ENCODE results near the gene TIMM29.

The TIMM29 gene

DNA sequence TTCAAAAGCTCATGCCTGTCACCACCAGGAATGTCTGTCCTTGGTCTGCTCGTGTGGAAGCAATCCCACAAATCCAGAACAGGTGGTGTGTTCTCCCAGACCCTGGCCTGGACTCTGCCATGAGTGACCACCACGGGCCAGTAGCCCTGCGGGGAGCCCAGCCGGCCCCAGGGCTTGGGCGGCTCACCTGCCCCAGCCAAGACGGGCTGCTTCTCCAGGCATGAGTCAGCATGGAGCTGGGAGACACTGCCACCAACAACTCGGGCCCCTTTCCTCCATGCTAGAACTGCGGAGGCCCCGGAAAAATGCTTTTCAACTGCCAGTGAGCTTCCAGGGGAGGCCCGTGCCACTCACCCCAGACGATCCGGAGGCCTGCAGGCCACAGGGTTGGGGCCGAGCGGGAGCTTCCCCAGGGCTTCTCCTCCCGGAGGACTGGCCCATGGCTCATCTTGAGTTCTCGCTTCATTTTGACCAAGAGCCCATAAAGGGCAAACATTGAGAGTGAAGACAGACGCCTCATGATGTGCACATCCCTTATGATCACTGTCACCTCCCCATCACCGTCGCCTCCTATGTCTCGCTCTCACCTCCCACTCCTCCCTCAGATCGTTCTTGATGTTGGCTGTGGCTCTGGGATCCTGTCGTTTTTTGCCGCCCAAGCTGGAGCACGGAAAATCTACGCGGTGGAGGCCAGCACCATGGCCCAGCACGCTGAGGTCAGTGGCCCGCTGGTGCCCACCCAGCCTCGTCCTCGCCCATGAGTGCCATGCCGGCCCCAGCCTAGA, 16.8 kb upstream of the TIMM29 start:
- no peak for DNase-seq (ENCODE audit: extremely low read depth in 1 of 2, low read depth in 1 of 2)

DNA sequence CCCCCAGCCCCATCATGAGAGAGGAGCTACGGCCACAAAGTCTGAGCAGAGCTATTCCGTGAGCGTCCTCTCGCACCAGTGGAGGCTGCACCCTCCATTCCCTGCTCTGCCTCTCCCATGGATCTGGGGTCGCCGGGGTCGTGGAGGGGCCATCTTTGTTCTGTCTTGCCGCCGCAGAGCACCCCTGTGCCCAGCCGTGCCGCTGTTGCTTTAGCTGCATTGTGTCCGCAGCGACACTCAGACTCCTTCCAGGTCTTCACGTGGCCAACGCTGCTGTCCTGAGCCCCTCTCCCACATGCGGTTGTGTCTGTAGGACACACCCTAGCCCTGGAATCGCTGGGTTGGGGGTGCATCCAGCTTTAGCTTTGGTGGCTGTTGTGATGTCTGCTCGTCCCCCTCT, 16.0 kb upstream of the TIMM29 start:
- DNase-seq (ENCODE audit: extremely low read depth in 1 of 2, low read depth in 1 of 2), result no peak

DNA sequence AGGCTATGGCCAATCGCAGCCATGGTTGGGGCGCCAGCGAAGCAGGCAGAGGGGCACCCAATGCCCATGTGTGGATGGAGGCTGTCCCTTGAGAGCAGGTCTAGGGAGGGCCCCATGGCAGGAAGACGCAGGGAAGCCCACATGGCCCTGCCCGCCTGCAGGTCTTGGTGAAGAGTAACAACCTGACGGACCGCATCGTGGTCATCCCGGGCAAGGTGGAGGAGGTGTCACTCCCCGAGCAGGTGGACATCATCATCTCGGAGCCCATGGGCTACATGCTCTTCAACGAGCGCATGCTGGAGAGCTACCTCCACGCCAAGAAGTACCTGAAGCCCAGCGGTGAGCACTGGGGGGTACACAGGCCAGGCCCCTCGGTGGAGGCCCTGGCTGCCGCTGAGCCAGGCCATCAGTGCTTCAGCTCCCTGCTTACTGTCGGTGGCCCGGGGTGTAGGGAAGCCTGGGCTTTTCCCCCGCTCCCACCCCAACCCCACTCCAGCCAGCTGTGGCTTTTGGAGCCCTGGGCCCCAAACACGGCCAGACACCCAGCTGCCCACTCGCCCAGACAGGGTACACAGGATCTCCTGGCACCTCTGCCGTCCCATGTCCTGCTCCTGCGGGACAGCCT, 14.8 kb upstream of the TIMM29 start:
- DNase-seq (ENCODE audit: extremely low read depth in 1 of 2, low read depth in 1 of 2), result no peak

DNA sequence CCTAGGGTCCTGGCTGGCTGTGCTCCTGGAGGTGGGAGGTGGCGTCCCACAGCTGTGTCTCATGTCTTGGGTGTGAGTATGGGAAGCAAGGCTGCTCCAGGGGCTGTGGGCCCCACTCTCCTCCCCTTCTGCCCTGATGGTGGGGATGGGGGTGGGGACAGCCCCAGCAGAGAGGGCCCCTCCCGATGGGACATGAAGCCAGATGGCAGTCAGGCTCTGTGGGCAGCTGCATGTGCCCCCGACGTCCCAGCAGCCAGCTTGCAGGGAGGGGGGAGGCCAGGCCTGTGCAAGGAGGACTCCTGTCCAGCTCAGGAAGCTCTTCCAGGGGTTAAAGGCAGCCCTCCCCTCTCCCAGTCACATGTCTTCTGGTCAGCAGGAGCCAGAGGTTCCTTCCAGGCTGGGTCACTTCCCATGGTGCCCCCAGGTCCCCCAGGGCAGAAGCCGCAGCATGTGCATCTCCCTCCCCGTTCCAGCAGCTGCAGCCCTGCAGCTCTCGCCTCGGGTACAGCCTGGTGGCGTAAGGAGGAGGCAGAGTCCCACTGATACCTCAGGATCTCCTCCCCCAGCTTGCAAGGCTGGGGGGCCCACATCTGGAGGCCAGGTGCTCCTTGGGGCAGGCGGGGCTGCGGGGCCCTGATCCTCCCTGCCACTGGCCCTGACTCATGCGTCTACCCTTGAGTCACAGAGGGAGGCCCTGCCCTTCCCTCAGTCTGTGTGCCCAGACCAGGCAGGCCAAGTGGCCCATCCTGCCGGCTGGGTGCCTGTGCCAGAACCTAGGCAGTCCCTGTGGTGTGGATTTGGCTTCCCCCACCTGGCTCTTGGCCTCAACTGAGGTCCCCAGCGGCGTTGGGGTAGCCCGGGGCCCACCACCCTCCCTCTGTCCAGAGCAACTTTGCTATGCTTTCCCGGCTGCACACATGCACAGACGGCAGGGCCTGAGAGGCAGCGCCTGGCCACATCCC, 13.2 kb upstream of the TIMM29 start:
- no peak for DNase-seq (ENCODE audit: extremely low read depth in 1 of 2, low read depth in 1 of 2)

DNA sequence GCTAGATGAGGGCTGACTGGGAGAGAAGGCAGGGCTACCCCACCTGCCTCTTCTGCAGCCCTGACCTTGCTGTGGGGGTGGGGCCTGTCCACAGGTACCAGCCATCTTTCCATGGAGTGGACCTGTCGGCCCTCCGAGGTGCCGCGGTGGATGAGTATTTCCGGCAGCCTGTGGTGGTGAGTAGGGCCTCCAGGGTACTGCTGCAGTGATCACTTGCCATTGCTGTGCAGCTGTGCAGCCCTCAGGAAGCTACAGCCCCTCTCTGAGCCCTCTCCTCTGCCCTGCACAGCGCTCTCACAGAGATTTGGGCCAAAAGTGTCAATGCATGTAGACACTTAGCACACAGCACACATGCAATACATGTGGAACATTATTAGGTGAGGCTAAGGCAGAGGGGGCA, 12.0 kb upstream of the TIMM29 start:
- DNase-seq (ENCODE audit: extremely low read depth in 1 of 2, low read depth in 1 of 2), result no peak

DNA sequence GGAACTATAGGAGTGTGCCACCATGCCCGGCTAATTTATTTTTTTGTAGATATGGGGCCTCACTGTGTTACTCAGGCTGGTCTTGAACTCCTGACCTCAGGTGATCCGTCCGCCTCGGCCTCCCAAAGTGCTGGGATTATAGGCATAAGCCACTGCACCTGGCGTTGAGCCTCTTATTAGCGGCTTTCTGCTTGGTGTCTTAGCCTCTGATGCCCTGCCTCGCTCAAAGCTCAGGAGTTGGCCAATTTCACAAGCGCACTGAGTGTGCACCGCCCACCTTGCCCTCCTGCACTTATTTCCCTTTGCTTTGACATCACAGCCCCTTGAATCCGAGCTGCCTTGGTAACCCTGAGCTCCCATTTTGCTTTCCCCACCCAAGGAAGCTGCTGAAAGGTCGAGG, 10.3 kb upstream of the TIMM29 start:
- DNase-seq (ENCODE audit: extremely low read depth in 1 of 2, low read depth in 1 of 2), result no peak

DNA sequence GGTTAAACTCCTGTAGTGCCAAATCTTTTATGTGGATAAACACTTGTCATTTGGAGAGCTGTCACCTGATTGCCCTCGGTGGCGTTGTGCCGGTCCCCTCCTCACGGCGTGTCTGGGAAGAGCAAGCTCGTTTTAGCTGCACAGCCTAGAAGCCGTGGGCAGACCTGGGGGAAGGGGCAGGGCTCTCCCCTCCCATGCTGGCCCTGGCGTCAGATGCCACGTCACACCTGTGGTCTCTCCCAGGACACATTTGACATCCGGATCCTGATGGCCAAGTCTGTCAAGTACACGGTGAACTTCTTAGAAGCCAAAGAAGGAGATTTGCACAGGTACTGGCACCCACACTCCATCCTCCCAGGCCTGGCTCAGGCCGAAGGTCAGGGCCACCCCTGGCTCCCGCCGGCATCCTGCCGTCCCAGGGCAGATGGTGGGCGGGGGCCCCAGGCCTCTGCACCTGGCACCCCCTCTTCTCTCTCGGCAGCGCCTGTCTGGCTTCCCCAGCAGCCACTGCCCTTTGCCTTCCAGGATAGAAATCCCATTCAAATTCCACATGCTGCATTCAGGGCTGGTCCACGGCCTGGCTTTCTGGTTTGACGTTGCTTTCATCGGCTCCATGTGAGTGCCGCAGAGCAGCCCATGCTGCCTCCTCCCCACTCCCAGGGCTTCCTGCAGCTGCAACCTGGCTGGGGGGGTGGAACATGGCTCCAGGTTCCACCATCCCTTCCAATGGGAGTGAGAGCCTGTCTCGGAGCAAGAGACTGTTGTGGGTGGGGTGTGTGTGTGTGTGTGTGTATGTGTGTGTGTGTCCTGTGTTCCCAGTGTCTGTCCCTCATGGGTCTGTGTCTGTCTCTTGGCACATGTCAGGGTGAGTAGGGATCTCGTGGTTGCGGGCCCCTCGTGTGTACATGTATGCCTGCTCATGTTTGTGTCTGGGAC, 9.0 kb upstream of the TIMM29 start:
- no peak for DNase-seq (ENCODE audit: extremely low read depth in 1 of 2, low read depth in 1 of 2)

DNA sequence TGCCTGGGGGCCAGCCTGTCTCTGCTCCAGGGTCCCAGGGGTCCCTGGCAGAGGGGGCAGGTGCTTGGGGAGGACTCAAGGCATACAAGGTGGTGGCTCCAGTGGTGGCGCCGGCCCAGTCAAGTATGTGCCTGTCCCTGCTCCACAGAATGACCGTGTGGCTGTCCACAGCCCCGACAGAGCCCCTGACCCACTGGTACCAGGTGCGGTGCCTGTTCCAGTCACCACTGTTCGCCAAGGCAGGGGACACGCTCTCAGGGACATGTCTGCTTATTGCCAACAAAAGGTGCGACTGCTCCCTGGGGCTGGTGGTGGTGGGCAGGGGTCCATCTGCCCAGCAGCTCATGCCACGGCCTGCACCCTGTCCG, 8.3 kb upstream of the TIMM29 start:
- no peak for DNase-seq (ENCODE audit: extremely low read depth in 1 of 2, low read depth in 1 of 2)

DNA sequence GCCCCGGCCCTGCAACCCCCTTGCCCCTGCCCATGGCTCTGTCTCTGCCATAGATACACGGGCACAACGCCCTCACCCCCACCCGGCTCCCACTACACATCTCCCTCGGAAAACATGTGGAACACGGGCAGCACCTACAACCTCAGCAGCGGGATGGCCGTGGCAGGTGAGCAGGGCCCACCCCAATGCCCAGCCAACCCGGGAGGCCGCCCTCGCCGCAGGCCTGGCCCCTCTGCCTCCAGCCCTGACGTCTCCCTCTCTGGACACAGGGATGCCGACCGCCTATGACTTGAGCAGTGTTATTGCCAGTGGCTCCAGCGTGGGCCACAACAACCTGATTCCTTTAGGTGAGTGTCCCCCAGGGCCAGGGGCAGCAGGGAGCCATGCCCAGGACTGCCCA, 7.8 kb upstream of the TIMM29 start:
- no peak for DNase-seq (ENCODE audit: extremely low read depth in 1 of 2, low read depth in 1 of 2)

DNA sequence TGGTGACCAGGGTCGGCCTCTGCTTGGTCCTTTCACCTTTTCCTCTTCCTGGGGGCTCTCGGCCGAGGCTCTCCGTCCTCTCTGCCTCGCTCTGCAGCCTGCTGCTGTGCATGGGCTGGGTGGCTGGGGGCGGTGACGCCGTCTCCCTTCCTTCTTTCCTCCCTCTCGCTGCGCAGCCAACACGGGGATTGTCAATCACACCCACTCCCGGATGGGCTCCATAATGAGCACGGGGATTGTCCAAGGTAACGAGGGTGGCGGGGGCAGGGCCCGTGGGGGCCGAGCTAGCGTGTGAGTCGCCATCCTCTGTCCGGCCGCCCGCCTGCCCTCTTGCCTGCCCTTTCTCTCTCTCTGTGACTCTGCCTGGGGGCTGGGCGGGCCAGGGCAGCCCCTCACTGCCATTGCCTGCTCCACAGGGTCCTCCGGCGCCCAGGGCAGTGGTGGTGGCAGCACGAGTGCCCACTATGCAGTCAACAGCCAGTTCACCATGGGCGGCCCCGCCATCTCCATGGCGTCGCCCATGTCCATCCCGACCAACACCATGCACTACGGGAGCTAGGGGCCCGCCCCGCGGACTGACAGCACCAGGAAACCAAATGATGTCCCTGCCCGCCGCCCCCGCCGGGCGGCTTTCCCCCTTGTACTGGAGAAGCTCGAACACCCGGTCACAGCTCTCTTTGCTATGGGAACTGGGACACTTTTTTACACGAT, 7.3 kb upstream of the TIMM29 start:
- no peak for DNase-seq (ENCODE audit: extremely low read depth in 1 of 2, low read depth in 1 of 2)

DNA sequence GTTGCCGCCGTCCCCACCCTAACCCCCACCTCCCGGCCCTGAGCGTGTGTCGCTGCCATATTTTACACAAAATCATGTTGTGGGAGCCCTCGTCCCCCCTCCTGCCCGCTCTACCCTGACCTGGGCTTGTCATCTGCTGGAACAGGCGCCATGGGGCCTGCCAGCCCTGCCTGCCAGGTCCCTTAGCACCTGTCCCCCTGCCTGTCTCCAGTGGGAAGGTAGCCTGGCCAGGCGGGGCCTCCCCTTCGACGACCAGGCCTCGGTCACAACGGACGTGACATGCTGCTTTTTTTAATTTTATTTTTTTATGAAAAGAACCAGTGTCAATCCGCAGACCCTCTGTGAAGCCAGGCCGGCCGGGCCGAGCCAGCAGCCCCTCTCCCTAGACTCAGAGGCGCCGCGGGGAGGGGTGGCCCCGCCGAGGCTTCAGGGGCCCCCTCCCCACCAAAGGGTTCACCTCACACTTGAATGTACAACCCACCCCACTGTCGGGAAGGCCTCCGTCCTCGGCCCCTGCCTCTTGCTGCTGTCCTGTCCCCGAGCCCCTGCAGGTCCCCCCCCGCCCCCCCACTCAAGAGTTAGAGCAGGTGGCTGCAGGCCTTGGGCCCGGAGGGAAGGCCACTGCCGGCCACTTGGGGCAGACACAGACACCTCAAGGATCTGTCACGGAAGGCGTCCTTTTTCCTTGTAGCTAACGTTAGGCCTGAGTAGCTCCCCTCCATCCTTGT, 6.5 kb upstream of the TIMM29 start:
- no peak for DNase-seq (ENCODE audit: extremely low read depth in 1 of 2, low read depth in 1 of 2)

DNA sequence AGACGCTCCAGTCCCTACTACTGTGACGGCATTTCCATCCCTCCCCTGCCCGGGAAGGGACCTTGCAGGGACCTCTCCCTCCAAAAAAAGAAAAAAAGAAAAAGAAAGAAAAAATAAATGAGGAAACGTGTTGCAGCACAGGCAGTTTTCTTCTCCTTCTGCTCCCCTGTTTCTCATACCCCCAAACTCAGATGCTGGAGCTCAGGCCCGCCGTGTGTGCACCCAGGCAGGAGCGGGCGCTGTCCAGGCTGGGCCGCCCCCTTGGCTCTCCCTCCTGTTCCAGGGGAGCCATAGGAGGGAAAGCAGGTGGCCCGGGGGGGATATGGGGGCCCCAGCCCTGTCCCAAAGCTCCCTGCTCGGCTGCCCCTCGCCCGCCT, 6.0 kb upstream of the TIMM29 start:
- DNase-seq (ENCODE audit: extremely low read depth in 1 of 2, low read depth in 1 of 2), result no peak

DNA sequence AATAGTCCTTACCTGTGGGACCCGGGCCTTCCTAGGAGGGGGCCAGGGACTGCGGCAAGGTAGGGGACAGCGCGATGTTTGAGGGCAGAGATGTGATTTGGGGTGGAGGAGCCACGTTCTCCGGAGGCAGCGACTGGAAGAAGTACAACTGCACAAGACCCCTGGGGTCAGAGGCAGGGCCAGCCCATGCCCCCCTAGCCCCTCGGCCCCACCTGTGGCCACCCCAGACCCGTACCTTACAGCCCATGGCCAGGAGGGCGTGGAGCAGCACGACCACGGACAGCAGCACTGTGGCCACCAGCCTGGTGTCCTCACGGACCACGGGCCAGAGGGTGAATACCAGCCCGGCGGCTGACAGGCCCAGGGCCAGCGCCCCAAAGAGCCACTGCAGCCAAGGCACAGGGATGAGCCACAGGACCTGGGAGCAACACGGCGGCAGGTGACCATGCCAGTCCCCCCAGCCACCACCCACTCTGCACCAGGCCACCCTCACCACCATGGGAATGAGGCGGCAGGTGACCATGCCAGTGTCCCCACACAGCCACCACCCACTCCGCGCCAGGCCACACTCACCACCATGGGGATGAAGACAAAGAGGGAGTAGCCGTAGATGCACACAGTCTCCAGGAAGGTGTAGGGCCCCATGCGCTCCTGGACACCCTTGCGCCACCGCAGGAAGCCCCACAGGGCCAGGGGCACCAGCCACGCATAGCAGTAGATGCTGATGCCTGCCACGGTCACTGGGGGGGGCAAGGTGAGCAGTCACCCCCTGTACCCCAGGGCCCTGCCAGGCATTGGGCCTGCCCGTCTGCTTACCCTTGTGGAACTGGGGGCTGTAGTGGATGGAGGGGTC, 5.1 kb upstream of the TIMM29 start:
- DNase-seq (ENCODE audit: extremely low read depth in 1 of 2, low read depth in 1 of 2), result no peak

DNA sequence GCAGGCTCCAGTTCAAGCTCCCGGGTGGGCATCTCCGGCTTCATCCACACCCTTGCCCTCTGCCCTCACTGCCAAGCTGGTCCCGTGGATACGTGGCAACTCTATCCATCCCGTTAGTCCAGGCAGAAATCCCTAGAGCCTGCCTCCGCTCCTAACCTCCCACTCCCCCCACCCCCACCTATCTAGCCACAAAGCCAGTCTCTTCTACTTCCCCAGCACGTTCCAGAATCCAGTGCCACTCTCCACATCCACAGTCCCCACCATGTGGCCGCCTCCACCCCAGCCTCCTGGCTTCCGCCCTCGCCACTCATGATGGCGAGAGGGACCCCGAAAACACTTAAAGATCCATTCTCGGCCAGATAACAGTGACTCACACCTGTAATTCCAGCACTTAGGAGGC, 4.0 kb upstream of the TIMM29 start:
- no peak for DNase-seq (ENCODE audit: extremely low read depth in 1 of 2, low read depth in 1 of 2)

DNA sequence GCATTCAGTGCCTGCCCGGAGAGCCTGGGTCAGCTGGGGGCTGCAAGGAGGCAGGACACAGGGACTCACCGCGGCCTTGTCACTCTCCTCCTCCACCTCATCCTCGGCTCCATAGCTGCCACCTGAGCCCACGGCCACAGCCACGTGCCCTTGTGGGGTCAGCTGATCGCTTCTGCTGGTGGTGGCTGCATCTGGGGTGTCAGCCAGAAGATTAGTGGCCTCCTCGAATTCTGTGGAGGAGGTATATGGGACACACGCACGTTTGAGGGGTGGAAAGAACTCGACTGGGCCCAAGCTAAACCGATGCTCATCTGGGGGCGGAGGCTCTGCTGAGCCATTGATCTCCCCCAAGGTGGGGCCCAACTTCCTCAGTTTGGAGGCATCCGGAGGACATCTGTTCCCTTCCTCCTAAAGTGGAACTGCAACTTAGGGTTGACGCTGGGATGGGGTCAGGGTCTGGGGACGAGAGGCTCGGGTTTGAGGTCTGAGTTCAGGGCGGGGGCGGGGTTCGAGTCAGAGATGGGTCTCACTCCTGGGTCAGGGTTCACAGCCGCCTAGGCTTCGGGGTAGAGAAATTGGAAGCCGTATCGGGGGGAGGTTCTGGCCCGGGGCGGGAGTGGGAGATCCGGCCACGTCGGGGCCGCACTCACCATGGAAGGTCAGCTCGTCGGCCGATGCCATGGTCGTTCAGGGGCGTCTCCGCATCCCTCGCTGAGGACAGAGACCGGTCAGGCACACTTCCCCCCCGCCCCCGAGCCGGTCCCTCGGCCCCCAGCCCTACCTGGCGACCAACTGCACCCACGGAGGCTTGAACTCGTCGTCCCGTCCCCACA, 665 bp upstream of the TIMM29 start:
- DNase-seq (ENCODE audit: extremely low read depth in 1 of 2, low read depth in 1 of 2), result no peak

DNA sequence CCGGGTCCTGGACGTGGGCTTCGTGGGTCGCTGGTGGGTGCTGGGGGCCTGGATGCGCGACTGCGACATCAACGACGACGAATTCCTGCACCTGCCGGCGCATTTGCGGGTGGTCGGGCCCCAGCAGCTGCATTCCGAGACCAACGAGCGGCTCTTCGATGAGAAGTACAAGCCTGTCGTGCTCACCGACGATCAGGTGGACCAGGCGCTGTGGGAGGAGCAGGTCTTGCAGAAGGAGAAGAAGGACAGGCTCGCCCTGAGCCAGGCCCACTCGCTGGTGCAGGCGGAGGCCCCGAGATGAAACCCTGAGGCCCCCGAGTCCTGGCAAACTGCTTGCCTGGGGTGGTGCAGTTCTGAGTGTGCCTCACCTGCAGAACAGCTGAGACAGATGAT, 787 bp downstream of the TIMM29 start:
- DNase-seq (ENCODE audit: extremely low read depth in 1 of 2, low read depth in 1 of 2), result no peak

DNA sequence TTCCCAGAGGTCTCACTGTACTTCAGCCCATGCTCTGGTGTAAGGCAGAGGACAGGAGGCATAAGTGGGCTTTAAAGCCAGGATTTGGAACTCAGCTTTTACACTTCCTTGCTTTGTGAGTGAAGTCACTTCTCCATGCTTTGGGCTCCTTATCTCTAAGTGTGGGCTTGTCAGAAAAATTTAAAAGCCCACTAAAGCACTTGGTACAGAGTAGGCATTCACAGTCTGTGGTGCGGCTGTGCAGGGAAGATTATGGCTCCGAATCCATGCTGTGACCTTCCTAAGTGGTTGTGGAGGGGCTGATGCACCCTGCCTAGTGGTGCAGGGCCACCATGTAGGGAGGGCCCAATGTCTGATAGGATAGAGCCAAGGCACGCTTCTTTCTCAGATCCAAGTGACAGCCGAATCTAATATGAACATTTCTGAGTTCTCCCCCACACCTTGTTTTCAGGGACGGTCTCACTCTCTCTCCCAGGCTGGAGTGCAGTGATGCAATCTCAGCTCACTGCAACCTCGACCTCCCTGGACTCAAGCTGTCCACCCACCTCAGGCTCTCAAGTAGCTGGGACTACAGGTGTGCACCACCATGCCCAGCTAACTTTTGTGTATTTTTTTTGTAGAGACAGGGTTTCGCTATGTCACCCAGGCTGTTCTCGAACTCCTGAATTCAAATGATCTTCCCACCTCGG, 6.9 kb downstream of the TIMM29 start:
- no peak for DNase-seq (ENCODE audit: extremely low read depth in 1 of 2, low read depth in 1 of 2)
